HG03064 (cell line): ENCODE data around the gene MAP2K4.

Experiments
- ATAC-seq: cut with Tn5 transposase; IDR thresholded peaks from one replicate; pipeline ENCODE4 v1.9.1; 2021; ENCODE audit warnings: low read depth; ENCODE audit not compliant: unreplicated experiment

Gene MAP2K4

DNA sequence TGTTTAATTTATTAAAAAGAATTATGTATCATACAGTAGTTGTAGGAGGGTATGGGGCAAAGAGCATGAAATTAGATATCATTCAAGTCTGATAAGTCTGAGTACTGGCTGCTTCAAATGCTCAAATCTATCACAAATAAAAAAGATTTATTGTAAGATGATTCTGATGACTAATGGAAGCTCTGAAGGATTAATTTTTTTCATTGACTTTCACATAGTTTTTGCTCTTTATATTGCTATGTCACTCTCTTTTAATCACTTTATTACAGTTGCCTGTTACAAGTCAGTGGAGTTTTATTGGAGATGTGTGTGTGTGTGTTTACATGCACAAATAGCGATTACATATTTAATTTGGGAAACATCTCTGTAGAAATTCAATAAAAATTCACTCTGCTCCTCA lies 15.0 kb downstream of the MAP2K4 start:
- ATAC-seq = no peak

GRCh38 chr17:12037970-12038369 lies 17.3 kb downstream of the MAP2K4 start:
- no peak for ATAC-seq

- ATAC-seq = no peak
Measured at GRCh38 chr17:12040478-12040877, 19.8 kb downstream of the MAP2K4 start.

DNA sequence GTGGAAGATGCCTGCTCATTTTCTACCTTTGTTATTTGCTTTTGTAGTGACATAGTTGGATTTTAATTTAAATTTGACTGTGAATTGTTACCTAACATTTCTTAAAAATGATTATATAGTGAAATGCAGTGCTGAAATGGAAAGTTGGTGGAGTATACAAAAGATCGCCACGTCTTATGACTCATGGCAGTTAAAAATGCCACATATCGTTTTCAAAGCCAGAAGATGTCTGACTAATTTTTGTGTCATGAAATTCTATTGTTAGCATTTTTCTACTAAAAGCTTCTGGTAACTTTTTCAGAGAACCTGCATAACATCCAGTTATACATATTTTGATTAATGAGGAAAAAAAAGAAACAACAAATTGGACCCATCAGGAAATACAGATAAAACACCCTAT lies 20.6 kb downstream of the MAP2K4 start:
- ATAC-seq = no peak

- ATAC-seq = no peak
Measured at GRCh38 chr17:12043702-12044101, 23.0 kb downstream of the MAP2K4 start.

DNA sequence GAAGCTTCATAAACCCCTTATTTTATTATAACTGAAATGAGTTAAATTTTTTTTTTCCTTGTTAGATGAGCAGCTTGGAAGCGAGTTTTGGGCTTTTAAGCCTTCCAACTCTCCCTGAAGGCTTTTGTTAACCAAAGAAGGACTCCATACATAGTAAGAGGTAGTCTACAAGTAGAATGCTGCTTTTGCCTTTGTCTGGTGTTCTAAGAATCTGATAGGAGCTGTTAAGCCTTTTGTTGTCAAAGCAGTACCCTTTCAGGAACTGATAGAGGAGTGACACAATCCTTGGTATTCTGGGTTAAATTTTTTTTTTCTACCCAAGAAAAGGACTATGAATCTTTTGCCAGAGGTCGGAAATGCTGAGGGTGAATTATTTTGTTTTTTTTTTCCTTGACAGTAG lies 26.1 kb downstream of the MAP2K4 start:
- ATAC-seq = no peak

GRCh38 chr17:12047681-12048376 lies 27.2 kb downstream of the MAP2K4 start:
- no peak for ATAC-seq

- no peak for ATAC-seq
Measured at GRCh38 chr17:12048843-12049473, 28.3 kb downstream of the MAP2K4 start.

- no peak for ATAC-seq
Measured at GRCh38 chr17:12050646-12051225, 30.1 kb downstream of the MAP2K4 start.

- no peak for ATAC-seq
Measured at GRCh38 chr17:12053552-12053951, 32.9 kb downstream of the MAP2K4 start.

DNA sequence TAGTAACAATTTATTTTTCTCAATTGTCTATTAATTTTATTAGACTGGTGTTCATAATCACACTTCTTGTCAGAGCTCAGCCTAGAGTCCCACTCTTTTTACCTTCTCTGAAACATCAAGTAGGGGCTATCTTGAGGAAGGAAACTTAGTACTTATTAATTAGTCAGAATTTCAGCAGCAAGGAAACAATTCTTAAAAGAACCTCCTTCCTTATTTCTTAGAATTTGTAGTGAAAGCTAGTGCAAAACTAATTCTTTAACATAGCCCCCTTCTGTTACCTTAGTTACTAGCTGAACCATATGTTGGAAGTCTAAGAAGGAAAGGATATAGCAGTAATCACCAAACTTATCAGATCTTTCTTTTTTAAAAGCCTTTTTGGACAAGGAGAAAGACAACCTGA lies 35.2 kb downstream of the MAP2K4 start:
- ATAC-seq = no peak

DNA sequence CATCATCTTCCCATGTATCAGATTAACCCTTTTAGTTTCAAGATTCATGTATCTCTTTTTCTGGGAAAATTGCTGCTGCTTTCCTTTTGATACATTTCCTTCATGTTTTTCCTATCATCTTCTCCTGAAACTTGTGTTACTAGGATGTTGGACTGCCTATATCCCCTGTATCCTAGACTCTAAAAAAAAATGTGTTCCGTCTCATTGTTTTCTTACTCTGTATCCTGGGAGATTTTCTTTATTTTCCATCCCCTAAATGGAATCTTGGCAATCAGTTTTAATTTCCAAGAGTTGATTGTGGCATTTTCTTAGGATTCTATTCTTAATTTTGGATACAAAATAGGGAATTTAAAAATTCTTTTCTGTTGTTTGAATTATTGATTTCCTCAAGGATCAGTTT lies 36.8 kb downstream of the MAP2K4 start:
- ATAC-seq = no peak

DNA sequence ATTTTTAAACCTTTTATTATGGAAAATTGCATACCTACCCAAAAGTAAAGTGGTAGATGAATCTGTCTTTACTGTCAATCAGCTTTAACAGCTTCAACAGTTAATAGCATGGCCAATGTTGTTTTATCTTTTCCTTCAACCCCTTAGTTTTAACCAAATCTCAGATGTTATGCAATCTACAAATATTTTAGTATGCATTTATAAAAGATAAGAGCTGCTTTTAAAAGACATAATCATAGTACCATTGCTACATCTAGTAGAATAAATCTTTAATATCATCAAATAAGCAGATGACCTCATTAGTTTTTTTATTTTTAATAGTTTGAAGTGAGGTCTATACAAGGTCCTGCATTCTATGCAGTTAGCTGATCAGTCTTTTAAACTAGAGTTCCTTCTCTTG lies 37.9 kb downstream of the MAP2K4 start:
- ATAC-seq = no peak

GRCh38 chr17:12062249-12062648 lies 41.6 kb downstream of the MAP2K4 start:
- no peak for ATAC-seq

DNA sequence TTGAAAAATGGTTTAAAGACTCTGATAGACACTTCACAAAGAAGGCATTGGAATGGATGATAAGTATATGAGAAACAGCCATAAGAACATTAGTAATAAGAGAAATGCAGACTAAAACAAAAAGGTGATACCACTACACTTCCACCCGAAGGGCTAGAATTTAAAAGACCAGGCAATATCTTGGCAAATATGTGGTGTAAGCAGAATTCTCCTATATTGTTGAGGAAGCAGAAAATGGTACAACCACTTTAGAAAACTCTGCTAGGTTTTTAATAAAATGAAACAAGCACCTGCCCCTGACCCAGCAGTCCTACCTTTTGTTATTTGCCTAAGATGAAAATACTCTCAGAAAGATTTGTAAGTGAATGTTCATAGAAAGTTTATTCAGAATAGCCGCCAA lies 43.7 kb downstream of the MAP2K4 start:
- ATAC-seq = no peak

DNA sequence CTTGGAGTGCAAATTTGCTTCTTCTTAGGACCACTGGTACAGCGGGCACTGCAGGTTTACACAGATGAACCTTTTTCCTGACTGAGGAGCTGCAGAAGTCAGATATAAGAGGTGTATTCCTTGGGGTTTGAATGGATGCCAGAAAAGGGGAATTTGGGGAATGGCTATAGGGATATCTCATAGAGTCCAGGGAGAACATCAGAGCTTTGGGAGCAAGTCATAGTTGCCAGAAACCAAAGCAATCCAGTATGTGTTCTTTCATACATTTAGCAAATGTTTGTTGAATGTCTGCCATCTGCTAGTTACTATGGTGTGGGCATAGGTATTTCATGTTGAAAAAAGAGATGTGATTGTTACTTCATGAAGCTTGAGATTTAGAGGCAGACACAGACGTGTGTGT lies 46.8 kb downstream of the MAP2K4 start:
- ATAC-seq = no peak

DNA sequence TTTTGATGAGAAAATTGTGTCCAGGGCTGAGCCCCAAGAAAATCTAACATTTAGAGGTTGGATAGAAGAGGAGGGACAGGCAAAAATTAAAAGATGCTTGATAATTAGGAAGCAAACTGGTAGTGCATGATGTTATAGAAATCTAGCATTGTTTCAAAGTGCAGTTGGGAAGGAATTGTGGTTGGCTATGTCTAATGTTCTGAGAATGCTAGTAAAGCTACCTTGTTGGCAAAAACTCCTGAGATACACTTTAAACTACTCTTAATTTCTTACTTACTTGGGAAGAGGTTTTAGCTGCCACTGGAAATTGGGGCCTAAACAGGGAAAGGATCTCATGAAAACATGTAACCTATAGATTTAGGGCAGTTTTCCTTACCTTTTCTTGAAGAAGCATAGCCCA lies 48.3 kb downstream of the MAP2K4 start:
- no peak for ATAC-seq

GRCh38 chr17:12070561-12070960 lies 49.9 kb downstream of the MAP2K4 start:
- ATAC-seq = no peak

DNA sequence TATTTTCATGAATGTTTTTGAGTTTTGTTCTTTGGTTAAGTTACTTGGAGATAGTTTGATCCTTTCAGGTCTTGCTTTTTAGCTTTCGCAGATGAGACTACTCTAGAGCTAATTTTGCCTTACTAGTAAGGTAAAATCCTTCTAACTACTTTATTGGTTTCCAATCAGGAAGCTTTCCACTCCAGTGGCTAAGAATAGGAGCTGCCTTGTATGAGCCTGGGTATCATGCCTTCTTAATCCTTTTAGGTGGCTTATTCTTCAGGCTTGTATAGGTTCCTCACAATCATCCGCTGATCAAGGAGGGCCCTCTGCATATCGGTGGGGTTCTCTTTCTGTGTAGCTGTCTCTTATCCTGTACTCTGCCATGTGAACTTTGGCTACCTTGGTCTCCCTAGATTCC lies 53.7 kb downstream of the MAP2K4 start:
- ATAC-seq = no peak

- ATAC-seq = no peak
Measured at GRCh38 chr17:12077773-12078172, 57.1 kb downstream of the MAP2K4 start.

DNA sequence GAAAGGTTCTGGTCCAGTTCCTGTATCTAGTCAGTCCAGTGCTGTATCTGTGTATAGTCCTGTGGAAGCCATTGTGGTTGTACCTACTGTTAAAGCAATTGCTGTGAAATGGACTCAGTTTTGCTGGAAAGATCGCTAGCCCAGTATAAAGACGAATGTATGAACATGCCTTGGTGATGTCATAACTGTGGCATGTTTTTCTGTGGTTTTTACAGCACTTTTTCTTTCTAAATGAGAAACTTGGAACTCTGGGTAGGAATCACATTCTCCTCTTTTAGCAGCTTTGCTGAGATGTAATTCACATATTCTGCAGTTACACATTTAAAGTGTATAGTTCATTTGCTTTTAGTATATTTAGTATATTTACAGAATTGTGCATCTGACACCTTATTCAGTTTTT lies 58.1 kb downstream of the MAP2K4 start:
- no peak for ATAC-seq

DNA sequence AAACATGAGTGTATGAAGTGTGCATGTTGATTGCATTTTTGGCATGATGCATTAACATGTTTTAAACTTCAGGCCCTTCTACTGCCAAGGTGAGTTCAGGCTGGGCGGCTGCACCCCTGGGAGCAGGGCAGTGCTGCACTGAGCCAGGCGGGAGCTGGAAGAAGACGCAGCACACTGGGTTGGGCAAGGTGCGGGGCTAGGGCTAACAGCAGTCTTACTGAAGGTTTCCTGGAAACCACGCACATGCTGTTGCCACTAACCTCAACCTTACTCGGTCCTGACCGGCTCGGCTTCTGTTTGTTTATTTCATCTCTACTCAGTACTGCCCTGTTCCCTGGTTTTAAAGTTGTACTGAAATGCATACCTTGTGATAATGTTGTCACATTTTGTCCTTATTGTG lies 61.0 kb downstream of the MAP2K4 start:
- no peak for ATAC-seq
